SIG-M5 (cell line): Measurements from ENCODE around the gene MTAP.

Source experiments
- DNase-seq: peaks from one replicate; lab custom pipeline; 2025; lab: John Stamatoyannopoulos, UW

MTAP gene

DNA sequence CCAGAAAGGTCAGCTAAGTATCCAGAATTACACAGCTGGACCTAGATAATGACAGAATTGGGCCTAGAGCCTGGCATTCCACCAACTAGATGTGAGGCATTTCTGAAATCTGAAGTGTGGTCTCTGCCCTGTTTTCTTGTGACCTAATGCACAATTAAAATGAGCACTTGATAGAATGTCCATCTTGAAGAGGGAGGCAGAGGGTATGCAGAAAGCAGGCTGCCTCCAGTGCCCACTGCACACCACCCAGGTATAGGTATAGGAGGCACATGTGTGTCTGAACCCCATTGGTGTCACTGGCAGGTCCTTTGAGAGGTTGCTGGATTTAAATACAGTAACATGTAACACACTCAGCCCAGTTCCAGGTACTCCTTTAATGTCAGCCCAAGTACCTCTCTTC, 2.4 kb downstream of the MTAP start:
- DNase-seq: no peak

DNA sequence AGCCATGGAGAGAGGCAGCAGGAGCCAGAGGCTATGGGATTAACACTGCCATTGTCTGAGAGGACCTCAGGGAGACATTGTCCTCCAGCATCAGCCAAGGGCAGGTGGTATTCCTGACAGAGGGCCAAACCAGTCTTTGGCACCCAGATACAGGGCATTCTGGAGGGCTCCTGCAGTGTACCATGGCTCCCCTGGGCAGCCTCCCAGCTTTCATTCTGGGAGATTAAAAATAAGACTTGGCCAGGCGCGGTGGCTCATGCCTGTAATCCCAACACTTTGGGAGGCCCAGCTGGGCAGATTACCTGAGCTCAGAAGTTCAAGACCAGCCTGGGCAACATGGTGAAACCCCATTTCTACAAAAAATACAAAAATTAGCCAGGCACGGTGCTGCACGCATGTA, 4.2 kb downstream of the MTAP start:
- DNase-seq: no peak

DNA sequence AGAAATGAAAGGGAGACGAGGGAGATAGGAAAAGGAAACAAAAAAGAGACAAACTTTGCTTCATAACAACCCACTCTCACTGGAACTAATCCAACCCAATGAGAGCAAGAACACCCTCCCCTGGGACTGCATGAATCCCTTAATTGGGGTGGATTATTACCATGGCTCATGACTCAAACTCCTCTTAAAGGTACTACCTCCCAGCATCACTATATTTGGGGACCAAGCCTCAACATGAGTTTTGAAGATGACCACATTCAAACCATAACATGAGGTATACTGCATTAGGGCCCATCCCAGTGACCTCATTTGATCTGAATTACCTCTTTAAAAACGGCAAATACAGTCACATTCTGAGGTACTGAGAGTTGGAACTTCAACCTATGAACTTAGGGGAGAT, 8.0 kb downstream of the MTAP start:
- DNase-seq: no peak

DNA sequence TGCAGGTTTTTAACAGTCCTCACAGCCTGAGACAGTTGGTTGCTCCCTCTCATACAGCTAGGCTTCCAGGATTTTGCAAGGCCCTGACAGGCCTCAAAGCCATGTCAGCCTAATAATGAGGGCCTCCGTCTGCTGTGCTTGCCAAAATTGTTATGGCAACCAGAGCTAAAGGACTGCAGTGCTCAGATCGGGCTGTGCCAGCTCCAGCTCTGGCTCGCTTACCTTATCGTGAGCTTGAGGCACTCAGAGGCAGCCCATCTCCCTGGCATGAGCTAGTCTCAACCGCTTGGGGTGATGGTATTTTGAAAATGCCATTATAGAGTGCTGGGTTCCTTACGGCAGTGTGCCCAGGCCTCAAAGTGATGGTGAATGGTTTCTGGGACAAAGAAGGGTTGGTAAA, 8.4 kb downstream of the MTAP start:
- no peak for DNase-seq

DNA sequence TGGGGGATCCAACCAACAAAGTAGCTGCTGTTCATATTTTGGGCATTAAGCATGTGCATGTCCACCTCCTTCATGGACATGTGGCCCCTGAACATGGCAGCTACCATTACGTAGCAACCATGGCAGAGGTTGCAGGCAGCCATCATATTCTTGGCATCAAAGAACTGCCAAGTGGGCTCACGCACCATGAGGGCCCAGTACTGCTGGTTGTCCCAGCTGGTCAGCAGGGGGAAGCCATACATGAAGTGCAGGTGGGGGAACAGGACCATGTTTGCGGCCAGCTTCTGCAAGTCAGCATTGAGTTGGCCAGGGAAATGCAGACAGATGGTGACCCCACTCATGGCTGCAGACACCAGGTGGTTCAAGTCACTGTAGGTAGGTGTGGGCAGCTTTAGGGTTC, 9.5 kb downstream of the MTAP start:
- no peak for DNase-seq

DNA sequence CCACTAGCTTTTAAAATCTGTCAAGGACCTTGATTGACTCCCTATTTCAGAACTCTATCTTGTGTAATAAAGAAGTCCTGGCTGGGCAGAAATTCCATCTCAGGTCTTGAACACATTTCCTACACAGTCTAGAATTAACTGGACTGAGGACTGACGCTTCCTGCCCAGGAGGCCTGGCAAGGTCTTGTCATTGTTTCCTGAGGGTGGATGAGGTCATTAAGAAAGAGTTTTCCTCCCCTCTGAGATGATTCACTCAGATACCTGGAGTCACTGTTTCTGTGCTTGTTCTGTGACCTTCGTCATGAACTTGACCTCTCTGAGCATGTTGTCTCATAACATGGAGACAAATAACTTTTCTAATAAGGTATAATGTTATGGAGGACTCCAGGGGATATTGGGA, 10.0 kb downstream of the MTAP start:
- no peak for DNase-seq

DNA sequence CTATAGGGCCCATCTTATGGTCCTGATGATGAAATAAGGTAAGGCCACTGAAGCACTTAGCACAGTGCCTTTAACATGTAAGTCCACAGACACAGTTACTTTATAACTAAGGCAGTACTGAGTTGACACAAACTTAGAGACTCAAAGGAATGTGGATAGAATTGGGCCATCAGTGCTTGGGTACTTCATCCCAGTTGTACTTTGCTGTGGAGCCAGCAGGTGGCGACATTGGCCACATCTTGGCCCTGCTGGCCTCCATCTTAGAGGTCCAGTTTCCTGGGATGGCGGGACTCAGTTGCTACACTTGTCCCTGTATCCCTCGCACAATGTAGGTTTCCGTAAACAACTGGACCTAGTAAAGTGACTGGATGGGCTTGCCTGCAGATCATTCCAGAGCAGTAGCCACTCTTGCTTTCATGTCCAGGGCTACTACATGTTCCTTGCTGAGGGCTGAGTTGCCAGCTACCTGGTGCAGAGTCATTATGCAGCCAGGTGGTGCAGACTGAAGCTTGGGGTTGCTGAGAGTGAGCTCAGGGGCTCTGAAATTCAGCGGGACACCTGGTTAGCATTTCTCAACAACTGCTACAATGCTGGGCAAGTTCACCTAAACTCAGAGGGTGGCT, 10.6 kb downstream of the MTAP start:
- DNase-seq: no peak

DNA sequence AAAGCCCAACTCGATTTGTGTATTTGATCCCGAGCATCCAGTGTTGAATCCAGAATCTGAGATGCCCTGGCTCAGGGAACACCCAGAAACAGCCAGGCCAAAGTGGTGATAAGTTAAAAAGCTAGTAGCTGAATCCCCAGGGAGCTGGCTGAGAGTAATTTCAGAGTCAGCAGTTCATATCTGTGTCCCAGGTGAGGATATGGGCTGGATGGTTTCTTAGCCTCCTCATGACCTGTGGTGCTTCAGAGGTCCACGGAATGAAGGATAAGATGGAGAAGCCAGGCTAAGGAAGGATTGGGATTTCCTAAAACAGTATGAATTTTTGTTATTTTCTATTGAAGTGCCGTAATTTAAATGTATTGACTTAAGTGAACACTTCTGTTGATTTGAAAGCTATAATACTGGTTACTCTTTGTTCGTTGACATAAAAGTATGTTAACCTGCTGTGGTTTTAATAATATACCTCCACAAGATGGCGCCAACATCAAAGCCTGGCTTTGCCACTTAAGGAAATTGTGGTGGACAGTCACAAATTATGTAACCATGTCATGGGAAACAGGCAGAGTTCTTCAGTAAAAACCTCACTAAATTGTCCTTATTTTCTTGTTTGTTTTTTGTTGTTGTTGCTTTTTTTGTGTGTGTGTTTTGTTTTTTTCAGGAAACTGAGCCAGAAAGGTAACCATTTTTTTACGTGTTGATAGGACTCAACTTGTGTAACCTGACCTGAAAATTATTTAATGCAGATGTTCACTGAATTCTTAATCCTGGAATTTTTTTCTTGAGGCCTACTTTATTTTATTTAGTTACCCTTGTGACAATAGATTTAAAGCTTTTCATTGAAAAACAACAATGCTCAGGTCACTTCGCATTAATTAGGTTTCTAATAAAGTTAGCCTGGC, 11.4 kb downstream of the MTAP start:
- DNase-seq: peak; percentile 24

DNA sequence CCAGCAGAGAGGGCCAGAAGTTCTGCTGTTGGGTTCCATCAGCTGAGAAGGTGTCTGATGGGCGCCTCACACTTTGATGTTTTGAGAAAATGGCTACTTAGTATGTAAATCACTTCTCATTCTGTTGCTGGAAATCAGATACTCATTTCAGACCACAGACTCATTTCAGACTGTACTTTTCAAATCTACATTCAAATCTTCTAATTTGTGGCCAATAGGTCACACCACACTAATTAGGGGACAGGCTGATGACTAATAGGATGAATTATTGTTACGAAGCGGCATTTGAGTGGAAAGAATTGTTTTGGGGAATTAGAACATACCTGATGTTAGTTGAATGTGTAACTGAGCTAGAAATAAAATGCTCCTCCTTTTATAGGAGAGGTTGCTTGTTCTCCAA, 13.2 kb downstream of the MTAP start:
- DNase-seq: no peak

DNA sequence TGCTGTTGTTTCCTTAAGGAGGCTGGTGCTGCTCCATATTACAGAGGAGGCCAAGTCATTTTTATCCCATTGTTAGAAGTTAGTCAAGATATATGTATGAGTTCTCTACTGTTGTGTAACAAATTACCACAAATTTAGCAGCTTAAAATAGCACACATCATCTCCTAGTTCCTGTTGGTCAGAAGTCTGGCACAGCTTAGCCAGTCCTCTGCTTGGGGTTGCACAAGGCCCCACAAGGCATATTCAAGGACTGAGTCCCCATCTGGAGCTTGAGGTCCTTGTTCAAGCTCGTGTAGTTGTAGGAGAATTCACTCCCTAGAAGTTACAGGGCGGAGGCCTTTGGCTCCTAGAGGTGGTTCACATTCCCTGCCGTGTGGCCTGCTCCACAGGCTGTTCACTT, 14.7 kb downstream of the MTAP start:
- peak; percentile 54 for DNase-seq

DNA sequence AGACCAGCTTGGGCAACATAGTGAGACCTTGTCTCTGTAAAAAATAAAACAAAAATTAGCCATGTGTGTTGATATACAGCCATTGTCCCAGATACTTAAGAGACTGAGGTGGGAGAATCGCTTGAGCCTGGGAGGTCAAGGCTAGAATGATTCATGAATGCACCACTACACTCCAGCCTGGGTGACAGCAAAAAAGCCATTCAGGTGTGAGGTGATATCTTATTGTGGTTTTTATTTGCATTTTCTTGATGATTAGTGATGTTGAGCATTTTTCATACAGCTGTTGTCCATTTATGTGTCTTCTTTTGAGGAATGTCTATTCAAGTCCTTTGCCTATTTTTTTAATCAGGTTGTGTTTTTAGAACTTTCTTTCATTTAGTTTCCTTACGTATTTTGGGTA, 23.2 kb downstream of the MTAP start:
- DNase-seq: no peak

DNA sequence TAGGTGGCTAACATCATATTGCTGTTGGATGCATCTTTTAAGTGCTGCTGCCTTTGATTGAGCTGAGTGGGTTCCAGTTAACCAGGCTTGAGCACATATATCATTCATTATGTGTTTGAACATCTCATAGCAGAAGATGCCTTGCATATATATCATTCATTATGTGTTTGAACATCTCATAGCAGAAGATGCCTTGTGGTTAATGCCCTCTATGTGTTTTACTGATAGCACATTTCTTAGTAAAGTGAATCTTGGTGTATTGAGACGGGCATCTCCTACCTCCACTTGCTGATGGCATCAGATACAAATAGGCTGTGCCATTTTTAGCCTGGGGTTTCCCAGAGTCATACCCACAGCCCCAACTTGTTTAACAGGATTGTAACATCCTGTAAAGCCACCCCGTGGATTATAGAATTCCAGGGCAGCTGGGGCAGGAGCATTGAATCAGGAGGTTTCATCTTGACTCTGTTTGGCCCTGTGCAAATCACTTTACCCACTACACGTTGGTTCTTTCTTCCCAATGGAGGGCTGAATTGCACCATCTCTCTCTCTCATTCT, 26.5 kb downstream of the MTAP start:
- no peak for DNase-seq

DNA sequence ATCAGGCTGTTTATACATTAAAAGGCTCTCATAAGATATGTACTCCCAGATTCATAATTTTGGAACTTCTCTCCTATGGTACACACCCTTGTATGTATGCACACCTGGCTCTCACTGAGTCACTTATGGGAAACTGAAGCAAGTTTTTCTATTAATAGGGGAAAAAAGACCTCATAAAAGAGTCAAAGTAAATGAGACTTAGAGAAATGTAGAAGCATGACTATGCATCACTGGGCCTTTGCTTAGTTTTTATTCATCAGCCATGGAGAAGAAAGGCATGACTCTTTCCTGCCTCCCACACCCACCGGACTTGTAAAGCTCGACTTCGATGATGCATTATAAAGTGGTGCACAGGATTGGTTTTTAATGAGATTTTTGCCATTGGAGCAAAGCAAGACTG, 28.2 kb downstream of the MTAP start:
- DNase-seq: no peak

DNA sequence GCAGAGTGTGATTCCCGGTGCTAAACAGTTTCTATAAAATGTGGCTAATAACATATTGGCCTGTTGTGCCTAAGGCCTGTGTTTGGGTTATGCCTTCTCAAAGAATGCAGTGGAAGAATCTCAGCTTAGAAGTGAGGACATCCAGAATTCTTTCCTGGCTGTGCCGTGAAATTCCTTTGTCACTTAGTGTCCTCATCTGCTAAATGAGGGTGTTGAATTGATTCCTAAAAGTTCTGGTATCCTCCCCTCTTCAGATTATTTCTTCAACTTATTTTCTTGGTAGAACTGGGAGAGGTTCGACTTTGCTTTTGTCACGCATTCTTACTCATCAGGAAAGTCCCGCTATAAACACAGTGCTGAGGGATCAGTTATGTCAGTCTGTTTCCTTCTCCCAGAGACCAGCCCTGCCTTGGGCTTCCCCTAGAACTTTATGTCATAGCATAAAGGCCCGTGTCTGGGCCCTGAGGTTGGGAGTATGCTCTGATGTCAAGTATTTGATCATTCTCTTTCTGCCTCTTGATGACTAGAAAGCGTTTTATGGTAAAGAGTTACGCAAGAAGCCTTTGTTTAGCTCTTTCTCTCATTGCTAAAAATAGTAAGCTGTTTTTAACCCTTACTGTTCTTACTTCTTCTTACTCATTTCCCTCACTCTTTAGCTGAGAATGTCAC, 29.5 kb downstream of the MTAP start:
- DNase-seq: peak; percentile 48

DNA sequence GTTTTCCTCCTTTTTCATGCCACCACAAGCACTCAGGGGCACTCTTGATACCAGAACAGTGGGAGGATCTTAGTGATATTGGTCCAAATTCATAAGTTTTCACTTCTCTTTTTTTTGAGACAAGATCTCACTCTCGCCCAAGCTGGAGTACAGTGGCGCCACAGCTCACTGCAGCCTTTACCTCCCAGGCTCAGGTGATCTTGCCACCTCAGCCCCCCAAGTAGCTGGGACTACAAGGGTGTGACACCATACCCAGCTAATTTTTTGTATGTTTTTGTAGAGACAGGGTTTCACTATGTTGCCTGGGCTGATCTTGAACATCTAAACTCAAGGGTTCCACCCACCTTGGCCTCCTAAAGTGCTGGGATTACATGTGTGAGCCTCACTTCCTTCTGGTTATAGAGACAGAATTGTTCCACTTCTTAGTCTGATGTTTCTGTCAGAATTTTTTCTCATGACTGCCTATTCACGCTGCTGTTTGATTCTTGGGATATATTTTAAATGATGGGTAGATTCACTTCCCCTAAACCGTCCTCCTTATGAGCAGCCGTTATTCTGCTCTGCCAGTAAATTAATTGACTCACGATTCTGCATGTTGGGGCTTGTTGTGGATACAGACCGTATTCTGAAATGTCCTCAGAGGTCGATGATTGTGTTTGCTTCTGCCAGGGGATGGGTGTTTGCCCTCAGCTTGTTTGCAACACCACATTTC, 30.8 kb downstream of the MTAP start:
- DNase-seq: peak; percentile 83

DNA sequence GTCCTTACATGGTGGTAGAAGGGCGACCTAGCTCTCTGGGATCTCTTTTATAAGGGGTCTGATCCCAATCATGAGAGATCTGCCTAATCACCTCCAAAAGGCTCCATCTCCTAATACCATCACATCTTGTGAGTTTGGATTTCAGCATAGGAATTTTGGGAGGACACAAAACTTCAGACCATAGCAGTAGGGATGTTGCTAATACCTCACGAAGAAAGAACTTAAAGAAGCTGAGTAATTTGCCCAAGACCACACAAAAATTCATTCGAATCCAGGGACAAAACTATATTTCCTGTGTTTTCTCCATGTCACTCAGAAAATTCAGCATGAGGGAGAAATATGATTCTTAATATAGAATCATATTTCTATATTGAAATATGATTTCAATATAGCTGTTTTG, 32.7 kb downstream of the MTAP start:
- DNase-seq: no peak

DNA sequence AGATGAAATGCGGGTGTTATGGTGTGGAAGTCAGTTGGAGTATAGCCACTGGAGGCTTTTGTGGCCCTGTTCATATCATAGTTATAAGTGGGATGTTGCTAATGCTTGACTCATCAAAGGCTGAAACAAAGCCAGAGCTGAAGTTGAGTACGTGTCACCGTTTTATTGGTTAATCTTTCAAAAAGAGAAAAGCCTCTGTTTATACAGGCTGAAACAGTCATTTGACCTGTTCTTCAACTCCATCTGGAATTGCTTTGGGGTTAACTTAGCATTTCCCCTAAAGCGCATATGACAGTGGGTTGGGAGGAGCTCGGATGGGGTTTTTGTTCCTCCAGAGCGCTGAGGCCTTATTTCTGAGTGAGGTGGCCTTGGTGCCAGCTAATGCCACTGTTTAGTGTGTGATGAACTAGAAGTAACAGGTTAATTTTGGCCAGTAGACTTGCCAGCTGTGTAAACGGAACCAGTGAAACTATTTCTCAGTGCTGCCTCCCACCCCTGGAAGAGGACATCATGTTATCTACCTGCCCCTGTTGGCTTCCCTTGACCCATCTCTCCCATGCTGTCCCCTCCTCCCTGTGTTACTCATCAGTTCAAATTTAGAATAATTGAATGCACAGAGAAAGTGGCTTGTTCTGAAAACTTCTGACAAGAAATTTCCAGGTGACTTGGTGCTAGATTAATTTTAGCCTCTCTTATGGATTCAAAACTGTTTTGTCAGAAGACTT, 34.2 kb downstream of the MTAP start:
- no peak for DNase-seq

DNA sequence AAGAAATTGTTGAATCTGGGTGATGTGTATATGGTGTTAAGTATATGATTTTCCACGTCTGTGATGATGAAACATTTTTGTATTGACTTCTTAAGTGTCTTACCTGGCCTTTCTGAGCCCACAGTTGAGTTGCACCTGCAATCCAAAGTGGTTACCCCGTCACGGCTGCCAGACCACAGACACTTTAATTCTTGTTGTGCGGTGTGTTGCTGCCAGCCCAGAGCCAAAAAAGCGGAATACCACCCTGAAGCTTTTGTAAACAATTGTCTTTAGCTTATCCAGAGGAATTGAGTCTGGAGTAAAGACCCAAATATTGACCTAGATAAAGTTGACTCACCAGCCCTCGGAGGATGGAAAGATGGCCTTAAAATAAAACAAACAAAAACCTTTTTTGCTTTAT, 35.1 kb downstream of the MTAP start:
- DNase-seq: no peak

DNA sequence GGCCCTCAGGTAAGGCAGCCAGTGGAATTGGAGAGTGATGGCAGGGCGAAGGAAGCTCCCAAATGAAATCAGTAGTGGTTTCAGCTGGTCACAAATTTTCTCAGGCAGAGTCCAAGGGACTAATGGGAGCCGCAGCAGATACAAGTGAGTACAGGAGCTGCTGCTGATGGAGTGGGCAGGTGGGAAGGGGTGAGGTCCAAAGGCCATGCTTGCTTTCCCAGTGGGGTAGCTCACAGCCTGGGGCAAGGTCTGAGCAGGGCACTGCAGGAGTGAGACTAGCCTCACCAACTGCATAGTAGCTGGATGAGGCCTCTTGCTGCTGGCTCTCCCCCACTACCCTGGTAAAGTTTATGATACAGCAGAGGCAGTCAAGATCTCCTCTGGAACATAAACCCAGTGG, 38.2 kb downstream of the MTAP start:
- no peak for DNase-seq

DNA sequence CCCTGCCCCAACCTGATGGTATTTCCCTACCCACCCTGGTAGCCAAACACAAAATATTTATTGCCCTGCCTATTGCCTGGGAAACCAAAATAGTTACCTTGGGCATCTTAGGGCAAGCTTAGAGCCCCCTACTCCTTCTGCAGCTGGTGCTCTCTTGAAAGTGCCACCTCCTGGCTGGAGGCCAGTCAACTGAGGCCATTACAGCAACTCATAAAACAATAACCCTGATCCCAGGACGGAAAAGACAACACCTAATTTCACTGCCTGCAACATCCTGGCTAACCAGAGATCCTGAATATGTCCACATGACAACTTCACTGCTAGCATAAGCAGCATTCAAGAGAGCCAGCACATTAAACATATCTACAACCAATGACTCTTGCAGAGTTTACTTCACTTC, 38.7 kb downstream of the MTAP start:
- no peak for DNase-seq

DNA sequence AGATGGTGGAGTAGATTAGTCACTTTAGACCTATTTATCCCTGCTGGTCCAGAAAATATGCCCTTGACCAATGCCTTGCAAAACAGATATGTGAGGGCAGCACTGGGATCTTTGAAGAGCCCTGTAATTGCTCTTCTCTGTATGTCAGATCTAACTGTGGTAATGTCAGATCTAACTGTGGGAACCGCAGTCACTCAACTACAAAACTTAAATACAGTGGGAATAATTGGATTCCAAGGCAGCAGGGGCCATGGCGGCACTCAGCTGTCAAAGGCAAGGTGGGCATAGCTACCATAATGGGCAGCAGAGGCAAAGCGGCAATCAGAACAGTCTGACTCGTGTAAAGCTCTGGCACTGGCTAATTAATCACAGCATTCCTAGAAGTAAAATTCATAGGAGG, 46.2 kb downstream of the MTAP start:
- DNase-seq: no peak

DNA sequence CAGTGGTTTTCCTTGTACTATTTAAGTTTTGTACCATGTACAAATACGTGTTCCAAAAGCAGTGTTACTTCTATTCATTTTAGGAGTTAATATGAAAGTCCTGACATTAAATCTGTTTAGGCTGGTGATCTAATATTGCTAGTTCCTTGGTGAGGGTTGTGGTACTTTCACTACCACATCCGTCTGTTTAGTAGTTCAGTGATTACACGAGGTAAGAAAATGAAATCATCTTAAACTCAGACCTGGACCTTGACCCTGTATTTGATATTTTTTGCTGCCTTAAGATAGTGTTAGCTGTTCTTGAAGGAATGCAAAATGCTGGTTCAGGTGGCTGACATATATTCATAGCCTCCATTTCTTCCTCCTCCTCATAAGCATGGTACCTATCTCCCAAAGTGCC, 50.3 kb downstream of the MTAP start:
- no peak for DNase-seq
